ENCODE data around the gene SCUBE2.

DNA sequence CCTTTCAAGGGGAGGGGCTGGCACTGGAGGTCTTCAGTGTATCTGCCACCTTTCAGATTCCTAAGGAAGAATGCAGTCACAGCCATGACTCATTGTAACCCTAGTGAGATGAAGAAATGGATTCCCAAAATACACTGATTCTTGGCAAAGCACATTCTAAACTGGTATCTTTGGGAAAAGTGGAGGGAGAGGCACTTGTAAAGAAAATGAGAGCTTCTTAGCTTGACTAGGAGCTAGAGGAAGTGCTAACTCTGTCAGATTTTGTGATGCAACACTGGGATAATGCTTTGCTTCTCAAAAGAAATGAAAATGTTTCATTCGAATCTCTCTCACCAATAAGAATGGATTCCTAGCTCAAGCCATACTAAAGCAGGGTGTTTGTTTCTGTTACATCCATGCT, 101.9 kb downstream of the SCUBE2 start:
- no peak for TF ChIP-seq CTCF (tag by site-specific recombination; IDR thresholded peaks at IDR 0.05)
- TF ChIP-seq ZNF10 (tag by site-specific recombination; IDR thresholded peaks at IDR 0.05) = no peak
- TF ChIP-seq PRDM10 (tag by site-specific recombination; IDR thresholded peaks at IDR 0.05) = no peak
- no peak for TF ChIP-seq ZNF658 (tag by site-specific recombination; IDR thresholded peaks at IDR 0.05)
- TF ChIP-seq ZNF792 (tag by site-specific recombination; IDR thresholded peaks at IDR 0.05) = no peak
- TF ChIP-seq REPIN1 (tag by site-specific recombination; IDR thresholded peaks at IDR 0.05; ENCODE audit: low read depth) = no peak
- TF ChIP-seq ZNF791 (tag by site-specific recombination; IDR thresholded peaks at IDR 0.05) = no peak
- no peak for TF ChIP-seq ZNF146 (tag by site-specific recombination; IDR thresholded peaks at IDR 0.05)
- TF ChIP-seq ELK4 (IDR thresholded peaks at IDR 0.05; ENCODE audit: borderline replicate concordance, low read depth, low read length) = no peak
- no peak for TF ChIP-seq ZNF174 (tag by site-specific recombination; IDR thresholded peaks at IDR 0.05)
- TF ChIP-seq ZFP41 (tag by site-specific recombination; IDR thresholded peaks at IDR 0.05; ENCODE audit: borderline replicate concordance) = no peak
- no peak for TF ChIP-seq ZNF211 (tag by site-specific recombination; IDR thresholded peaks at IDR 0.05; ENCODE audit: low read depth)
- TF ChIP-seq, protein P1, sequence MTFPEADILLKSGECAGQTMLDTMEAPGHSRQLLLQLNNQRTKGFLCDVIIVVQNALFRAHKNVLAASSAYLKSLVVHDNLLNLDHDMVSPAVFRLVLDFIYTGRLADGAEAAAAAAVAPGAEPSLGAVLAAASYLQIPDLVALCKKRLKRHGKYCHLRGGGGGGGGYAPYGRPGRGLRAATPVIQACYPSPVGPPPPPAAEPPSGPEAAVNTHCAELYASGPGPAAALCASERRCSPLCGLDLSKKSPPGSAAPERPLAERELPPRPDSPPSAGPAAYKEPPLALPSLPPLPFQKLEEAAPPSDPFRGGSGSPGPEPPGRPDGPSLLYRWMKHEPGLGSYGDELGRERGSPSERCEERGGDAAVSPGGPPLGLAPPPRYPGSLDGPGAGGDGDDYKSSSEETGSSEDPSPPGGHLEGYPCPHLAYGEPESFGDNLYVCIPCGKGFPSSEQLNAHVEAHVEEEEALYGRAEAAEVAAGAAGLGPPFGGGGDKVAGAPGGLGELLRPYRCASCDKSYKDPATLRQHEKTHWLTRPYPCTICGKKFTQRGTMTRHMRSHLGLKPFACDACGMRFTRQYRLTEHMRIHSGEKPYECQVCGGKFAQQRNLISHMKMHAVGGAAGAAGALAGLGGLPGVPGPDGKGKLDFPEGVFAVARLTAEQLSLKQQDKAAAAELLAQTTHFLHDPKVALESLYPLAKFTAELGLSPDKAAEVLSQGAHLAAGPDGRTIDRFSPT (tag by site-specific recombination; IDR thresholded peaks at IDR 0.05) = no peak
